ENCODE results near the gene GATA3. TPM values are rescaled to one million over a fixed set of nuclear protein-coding genes. Genes with fewer than 3 reads are reported as not detected.
A peak's percentile ranks its signal among the peaks of the same experiment; 100 is the strongest.

GATA3 gene
- total and polyA plus RNA-seq, 2 experiments from 2014 or later, result 2.4 to 15.4 TPM

GRCh38 chr10:8059191-8059936, 4.9 kb downstream of the GATA3 start:
- DNase-seq (ENCODE audit: low spot score), result no peak
- Histone ChIP-seq H3K9me3 (ENCODE audit: low read depth) (no peaks in the 10 kb centered on the region), H4K20me1 (ENCODE audit: insufficient read depth, poor library complexity, severe bottlenecking) (no peaks in the 10 kb centered on the region), H3K9me2 (replicated peaks; ENCODE audit: insufficient read depth) (no peaks in the 10 kb centered on the region), H3K4me3 (no peak overlapping the region), H3K4me2 (peak overlapping the region; percentile 70), H2AFZ (no peak overlapping the region), H3K4me1 (ENCODE audit: insufficient read depth) (peaks cover 19% of the 10 kb centered on the region), H3K79me2 (peaks cover 6% of the 10 kb centered on the region), H3K36me3 (replicated peaks; ENCODE audit: insufficient read depth, low read depth) (no peaks in the 10 kb centered on the region), H3K27me3 (peaks cover 78% of the 10 kb centered on the region), H3K27ac (no peak overlapping the region)
- WGBS (ENCODE audit: low lambda C conversion rate, missing lambda C conversion rate), result 63% methylated on average over 16 of the region's 16 CpGs
- TF ChIP-seq EZH2 (IDR thresholded peaks at IDR 0.05; ENCODE audit: borderline replicate concordance) (no peak), EZH2phosphoT487 (IDR thresholded peaks at IDR 0.05; ENCODE audit: low read depth, severe bottlenecking, unreplicated experiment) (no peak), CTCF (IDR thresholded peaks at IDR 0.05; ENCODE audit: poor library complexity) (no peak)

- Histone ChIP-seq H3K36me3 (replicated peaks; ENCODE audit: insufficient read depth, low read depth) (no peaks in the 10 kb centered on the region), H3K27ac (peak overlapping the region; percentile 28), H2AFZ (no peak overlapping the region), H3K9me3 (ENCODE audit: low read depth) (no peaks in the 10 kb centered on the region), H3K4me2 (peak overlapping the region; percentile 70), H3K4me3 (no peak overlapping the region), H3K79me2 (peaks cover 4% of the 10 kb centered on the region), H3K27me3 (peaks cover 76% of the 10 kb centered on the region), H4K20me1 (ENCODE audit: insufficient read depth, poor library complexity, severe bottlenecking) (no peaks in the 10 kb centered on the region), H3K4me1 (ENCODE audit: insufficient read depth) (peaks cover 15% of the 10 kb centered on the region), H3K9me2 (replicated peaks; ENCODE audit: insufficient read depth) (no peaks in the 10 kb centered on the region)
- TF ChIP-seq EZH2phosphoT487 (IDR thresholded peaks at IDR 0.05; ENCODE audit: low read depth, severe bottlenecking, unreplicated experiment), result no peak
- no peak for TF ChIP-seq CTCF (IDR thresholded peaks at IDR 0.05; ENCODE audit: poor library complexity)
- no peak for TF ChIP-seq EZH2 (IDR thresholded peaks at IDR 0.05; ENCODE audit: borderline replicate concordance)
- 31% methylated on average over 15 of the region's 15 CpGs for WGBS (ENCODE audit: low lambda C conversion rate, missing lambda C conversion rate)
- peak; percentile 19 for DNase-seq (ENCODE audit: low spot score)
Observed at GRCh38 chr10:8060010-8060703, 5.7 kb downstream of the GATA3 start.

GRCh38 chr10:8060704-8061121, 6.2 kb downstream of the GATA3 start:
- Histone ChIP-seq H2AFZ (no peak overlapping the region), H3K9me3 (ENCODE audit: low read depth) (no peaks in the 10 kb centered on the region), H3K79me2 (peaks cover under 1% of the 10 kb centered on the region), H3K4me1 (ENCODE audit: insufficient read depth) (peaks cover 11% of the 10 kb centered on the region), H3K36me3 (replicated peaks; ENCODE audit: insufficient read depth, low read depth) (no peaks in the 10 kb centered on the region), H3K4me3 (no peak overlapping the region), H3K27me3 (peaks cover 71% of the 10 kb centered on the region), H3K9me2 (replicated peaks; ENCODE audit: insufficient read depth) (no peaks in the 10 kb centered on the region), H3K27ac (peak overlapping the region; percentile 28), H4K20me1 (ENCODE audit: insufficient read depth, poor library complexity, severe bottlenecking) (no peaks in the 10 kb centered on the region), H3K4me2 (peak overlapping the region; percentile 70)
- WGBS (ENCODE audit: low lambda C conversion rate, missing lambda C conversion rate), result 70% methylated on average over 10 of the region's 10 CpGs
- DNase-seq (ENCODE audit: low spot score), result no peak
- TF ChIP-seq EZH2phosphoT487 (IDR thresholded peaks at IDR 0.05; ENCODE audit: low read depth, severe bottlenecking, unreplicated experiment), result no peak
- no peak for TF ChIP-seq CTCF (IDR thresholded peaks at IDR 0.05; ENCODE audit: poor library complexity)
- no peak for TF ChIP-seq EZH2 (IDR thresholded peaks at IDR 0.05; ENCODE audit: borderline replicate concordance)

Measured in hepatocyte (in vitro differentiated cells).